Activated gamma-delta T cell treated with Interleukin-2 at 50 U/mL for 16 hours (primary cell): ENCODE data around the gene FEM1C.

Experiments
- DNase-seq: peaks from one replicate; pipeline ENCODE4 v3.0.0-alpha.2; 2020

The FEM1C gene

GRCh38 chr5:115471345-115472063 is 73.1 kb downstream of the FEM1C start:
- DNase-seq: no peak

- no peak for DNase-seq
Observed at GRCh38 chr5:115470921-115471320, 73.7 kb downstream of the FEM1C start.
